Gastrocnemius medialis (tissue), 4 donors: ENCODE data around the gene THEM5. TPM values are rescaled to one million over a fixed set of nuclear protein-coding genes. Genes with fewer than 3 reads are reported as not detected.
"Not testable (repeated sequence)": the region's sequence is repeated elsewhere in the genome, so short reads cannot be mapped to it uniquely, and the experiment has no call there.

Experiments
- ATAC-seq, 2 donors: fragments of 150-250 bp; one replicate each; pipeline ENCODE4 v1.9.1; 2016
- DNase-seq, 2 donors: peaks; one replicate each; pipeline ENCODE4 v3.0.0-alpha.2; 2019
- H3K27ac ChIP-seq, 4 donors: fragments of 200-600 bp; sonication (generic); 1 replicate in 1 of 4; 2 replicates in 3 of 4; pipeline ENCODE4 v1.5.1; 2016 to 2018; ENCODE audit warnings: mild to moderate bottlenecking in 2 of 4, moderate library complexity in 1 of 4
- H3K27me3 ChIP-seq, 3 donors: fragments of 200-600 bp; sonication (generic) in 2 of 3; 1 replicate in 1 of 3; 2 replicates in 2 of 3; pipeline versions ENCODE4 v1.5.1 to v1.6.0; 2016 to 2019; ENCODE audit warnings: mild to moderate bottlenecking in 1 of 3, moderate library complexity in 1 of 3
- H3K36me3 ChIP-seq, 2 donors: fragments of 200-600 bp; sonication (generic) in 1 of 2; one replicate each; pipeline ENCODE4 v1.5.1; 2017 to 2018
- H3K4me1 ChIP-seq, 2 donors: fragments of 200-600 bp; sonication (generic) in 1 of 2; one replicate each; pipeline ENCODE4 v1.5.1; 2016 to 2017; ENCODE audit warnings: mild to moderate bottlenecking in 2 of 2
- H3K4me3 ChIP-seq, 4 donors: fragments of 200-600 bp; sonication (generic) in 3 of 4; 1 replicate in 1 of 4; 2 replicates in 3 of 4; pipeline ENCODE4 v1.5.1; 2016 to 2019; ENCODE audit warnings: mild to moderate bottlenecking in 2 of 4
- H3K9me3 ChIP-seq, 3 donors: fragments of 200-600 bp; sonication (generic) in 2 of 3; 1 replicate in 1 of 3; 2 replicates in 2 of 3; pipeline ENCODE4 v1.5.1; 2016 to 2019
- CTCF ChIP-seq, 5 experiments: fragments of 450-650 bp in 3 of 5; fragments of 200-600 bp in 2 of 5; sonication (generic) in 2 of 5; IDR thresholded peaks in 4 of 5; conservative IDR thresholded peaks in 1 of 5; 1 replicate in 4 of 5; 2 replicates in 1 of 5; pipeline ENCODE4 v1.5.1; 2016 to 2019; ENCODE audit warnings: antibody characterized with exemption in 5 of 5, mild to moderate bottlenecking in 3 of 5, moderate library complexity in 3 of 5
- POLR2A ChIP-seq, 2 donors: fragments of 450-650 bp; IDR thresholded peaks; one replicate each; pipeline ENCODE4 v1.6.1; 2017; ENCODE audit warnings: antibody characterized with exemption in 2 of 2, mild to moderate bottlenecking in 2 of 2, moderate library complexity in 2 of 2
- in situ Hi-C, 4 donors: fragments of 200-750 bp; cut with MboI; loops; one replicate each; pipeline versions ENCODE4 v1.15.0 to v1.8.0; 2017; ENCODE audit warnings: low sequenced_read_pairs in 4 of 4
- intact Hi-C: fragments of 100-400 bp; cut with DNase I; formaldehyde crosslinking; loops from one replicate; pipeline ENCODE4 v1.15.1; 2023; ENCODE audit warnings: low total_unique reads
- total RNA-seq, 4 donors: library from RNA; depleted of rRNA; stranded (reverse); fragments of >200 nt; gene quantifications; one replicate each; pipeline versions ENCODE4 v1.1.0 to v1.2.3, GENCODE V29; 2016

Gene THEM5
- not detected for total RNA-seq

GRCh38 chr1:151853411-151853943 lies at the start of gene THEM5:
TSS of gene THEM5 (minus strand) at chr1:151853712. CDS start at chr1:151853565, 147 bp downstream.
- Histone ChIP-seq H3K27ac (no peak within 1 kb of the TSS), H3K4me1 (no peaks in the 10 kb centered on the region), H3K36me3 (no peaks in the 10 kb centered on the region), H3K4me3 (no peak within 1 kb of the TSS), H3K27me3 (peaks cover 0 to 11% (median 4%) of the 10 kb centered on the region in 3 donors), H3K9me3 (no peaks in the 10 kb centered on the region)
- TF ChIP-seq POLR2A (IDR thresholded peaks at IDR 0.05) (no peak), CTCF (IDR thresholded peaks at IDR 0.05 in 4 of 5, conservative IDR thresholded peaks at IDR 0.05 in 1 of 5) (no peak)
- in situ Hi-C loops: no loop called here
- intact Hi-C loops: no loop called here
- ATAC-seq (no peak), DNase-seq (no peak)

GRCh38 chr1:151902858-151903257 lies 49.3 kb upstream of the THEM5 start:
- intact Hi-C loops: no loop called here
- Histone ChIP-seq H3K27ac (no peak overlapping the region), H3K4me1 (peaks cover 10 to 16% of the 10 kb centered on the region in 2 donors), H3K9me3 (no peaks in the 10 kb centered on the region), H3K27me3 (no peaks in the 10 kb centered on the region), H3K36me3 (no peaks in the 10 kb centered on the region), H3K4me3 (no peak overlapping the region)
- DNase-seq (no peak), ATAC-seq (no peak)
- in situ Hi-C loops: no loop called here
- TF ChIP-seq CTCF (IDR thresholded peaks at IDR 0.05 in 4 of 5, conservative IDR thresholded peaks at IDR 0.05 in 1 of 5): no peak
- TF ChIP-seq POLR2A (IDR thresholded peaks at IDR 0.05): no peak

GRCh38 chr1:151900804-151901203 lies 47.3 kb upstream of the THEM5 start:
- H3K27me3 ChIP-seq, ATAC-seq, H3K9me3 ChIP-seq, H3K36me3 ChIP-seq, H3K27ac ChIP-seq, DNase-seq, in situ Hi-C loops, H3K4me3 ChIP-seq, intact Hi-C loops: not testable (repeated sequence)
- H3K4me1 ChIP-seq: peaks cover 10 to 16% of the 10 kb centered on the region in 2 donors

- no peaks in the 10 kb centered on the region for H3K9me3 ChIP-seq
- no peak for ATAC-seq
- intact Hi-C loops: no loop called here
- TF ChIP-seq POLR2A (IDR thresholded peaks at IDR 0.05): no peak
- no peak for TF ChIP-seq CTCF (IDR thresholded peaks at IDR 0.05 in 4 of 5, conservative IDR thresholded peaks at IDR 0.05 in 1 of 5)
- no peak overlapping the region for H3K27ac ChIP-seq
- peaks cover 10% of the 10 kb centered on the region in 2 donors for H3K4me1 ChIP-seq
- DNase-seq: no peak
- in situ Hi-C loops: no loop called here
- H3K36me3 ChIP-seq: peaks cover 0 to 11% of the 10 kb centered on the region in 2 donors
- H3K4me3 ChIP-seq: no peak overlapping the region
- H3K27me3 ChIP-seq: no peaks in the 10 kb centered on the region
Observed at GRCh38 chr1:151898519-151898991, 45.0 kb upstream of the THEM5 start.

GRCh38 chr1:151897991-151898431 lies 44.5 kb upstream of the THEM5 start:
- intact Hi-C loops: no loop called here
- no peak for TF ChIP-seq CTCF (IDR thresholded peaks at IDR 0.05 in 4 of 5, conservative IDR thresholded peaks at IDR 0.05 in 1 of 5)
- no peak for TF ChIP-seq POLR2A (IDR thresholded peaks at IDR 0.05)
- ATAC-seq: no peak
- no peak for DNase-seq
- H3K27me3 ChIP-seq: no peaks in the 10 kb centered on the region
- H3K4me1 ChIP-seq: peaks cover 10% of the 10 kb centered on the region in 2 donors
- H3K36me3 ChIP-seq: peaks cover 0 to 11% of the 10 kb centered on the region in 2 donors
- H3K4me3 ChIP-seq: no peak overlapping the region
- H3K9me3 ChIP-seq: no peaks in the 10 kb centered on the region
- H3K27ac ChIP-seq: no peak overlapping the region
- in situ Hi-C loops: no loop called here
